Measurements from ENCODE around the gene LRRC63.

Gene LRRC63

GRCh38 chr13:46181377-46181839 is 30.3 kb upstream of the LRRC63 start:
- H2BK12ac ChIP-seq (ENCODE audit: low read length): no peak overlapping the region
- H3K18ac ChIP-seq (ENCODE audit: low read length): no peak overlapping the region
- H4K91ac ChIP-seq (ENCODE audit: low read depth, low read length, poor library complexity): no peak overlapping the region
- no peaks in the 10 kb centered on the region for H3K27me3 ChIP-seq (ENCODE audit: control insufficient read depth in 3 of 3, insufficient read depth in 3 of 3, low read depth in 1 of 3, low read length in 3 of 3)
- no CpG with 5 or more reads among the region's 5 CpGs for WGBS, 2 donors (ENCODE audit: extremely low coverage in 2 of 2, insufficient read length in 2 of 2, insufficient replicate concordance in 1 of 2)
- no peak overlapping the region for H2AFZ ChIP-seq (ENCODE audit: low read length)
- H3K4me3 ChIP-seq (ENCODE audit: low read length in 2 of 2): no peak overlapping the region
- H3K36me3 ChIP-seq (replicated peaks in 1 of 2; ENCODE audit: control insufficient read depth in 2 of 2, insufficient read depth in 2 of 2, low read length in 2 of 2): no peaks in the 10 kb centered on the region
- no peak overlapping the region for H3K4ac ChIP-seq (ENCODE audit: low read length)
- H2BK15ac ChIP-seq (ENCODE audit: low read length): no peak overlapping the region
- DNase-seq (ENCODE audit: low spot score): no peak
- no peak overlapping the region for H2BK120ac ChIP-seq (ENCODE audit: low read depth, low read length)
- H3K9me3 ChIP-seq (replicated peaks in 1 of 2; ENCODE audit: control insufficient read depth in 2 of 2, insufficient read depth in 1 of 2, low read depth in 1 of 2, low read length in 2 of 2): no peaks in the 10 kb centered on the region
- H3K4me2 ChIP-seq (ENCODE audit: insufficient read depth, low read length, poor library complexity, severe bottlenecking): no peak overlapping the region
- no peak overlapping the region for H2BK5ac ChIP-seq (ENCODE audit: low read length)
- no peak overlapping the region for H3K9ac ChIP-seq (ENCODE audit: low read depth, low read length, poor library complexity)
- no peak overlapping the region for H3K23ac ChIP-seq (ENCODE audit: low read depth, low read length, poor library complexity)
- H4K8ac ChIP-seq (ENCODE audit: low read depth, low read length): no peak overlapping the region
- H3K27ac ChIP-seq (replicated peaks; ENCODE audit: low read length): no peak overlapping the region
- H3K14ac ChIP-seq (ENCODE audit: low read length): no peak overlapping the region
- no peak overlapping the region for H2AK5ac ChIP-seq (ENCODE audit: low read depth, low read length)
- no peaks in the 10 kb centered on the region for H3K4me1 ChIP-seq (ENCODE audit: control insufficient read depth in 2 of 2, insufficient read depth in 1 of 2, low read depth in 1 of 2, low read length in 2 of 2)
- H3K79me1 ChIP-seq (ENCODE audit: low read depth, low read length): no peaks in the 10 kb centered on the region

- Histone ChIP-seq H2AK5ac (ENCODE audit: low read depth, low read length) (no peak within 1 kb of the TSS), H2BK5ac (ENCODE audit: low read length) (no peak within 1 kb of the TSS), H4K91ac (ENCODE audit: low read depth, low read length, poor library complexity) (no peak within 1 kb of the TSS), H3K9me3 (replicated peaks in 1 of 2; ENCODE audit: control insufficient read depth in 2 of 2, insufficient read depth in 1 of 2, low read depth in 1 of 2, low read length in 2 of 2) (no peaks in the 10 kb centered on the region), H3K27me3 (ENCODE audit: control insufficient read depth in 3 of 3, insufficient read depth in 3 of 3, low read depth in 1 of 3, low read length in 3 of 3) (no peaks in the 10 kb centered on the region), H3K36me3 (replicated peaks in 1 of 2; ENCODE audit: control insufficient read depth in 2 of 2, insufficient read depth in 2 of 2, low read length in 2 of 2) (no peaks in the 10 kb centered on the region), H3K23ac (ENCODE audit: low read depth, low read length, poor library complexity) (no peak within 1 kb of the TSS), H4K8ac (ENCODE audit: low read depth, low read length) (no peak within 1 kb of the TSS), H3K18ac (ENCODE audit: low read length) (no peak within 1 kb of the TSS), H3K4me3 (ENCODE audit: low read length in 2 of 2) (no peak within 1 kb of the TSS), H3K9ac (ENCODE audit: low read depth, low read length, poor library complexity) (no peak within 1 kb of the TSS), H2BK15ac (ENCODE audit: low read length) (no peak within 1 kb of the TSS), H3K27ac (replicated peaks; ENCODE audit: low read length) (no peak within 1 kb of the TSS), H2BK12ac (ENCODE audit: low read length) (no peak within 1 kb of the TSS), H3K4ac (ENCODE audit: low read length) (no peak within 1 kb of the TSS), H3K4me2 (ENCODE audit: insufficient read depth, low read length, poor library complexity, severe bottlenecking) (no peak within 1 kb of the TSS), H3K79me1 (ENCODE audit: low read depth, low read length) (no peaks in the 10 kb centered on the region), H3K14ac (ENCODE audit: low read length) (no peak within 1 kb of the TSS), H2AFZ (ENCODE audit: low read length) (no peak within 1 kb of the TSS), H2BK120ac (ENCODE audit: low read depth, low read length) (no peak within 1 kb of the TSS), H3K4me1 (ENCODE audit: control insufficient read depth in 2 of 2, insufficient read depth in 1 of 2, low read depth in 1 of 2, low read length in 2 of 2) (no peaks in the 10 kb centered on the region)
- WGBS, 2 donors (ENCODE audit: extremely low coverage in 2 of 2, insufficient read length in 2 of 2, insufficient replicate concordance in 1 of 2): no CpG with 5 or more reads among the region's 8 CpGs
- no peak for DNase-seq (ENCODE audit: low spot score)
These were observed 29.8 kb upstream of the LRRC63 start, which contains the start of gene LCP1 for GRCh38 chr13:46181840-46182490. LCP1 (minus strand) TSS chr13:46182177; CDS start chr13:46159662, 22,515 bp downstream.

- Histone ChIP-seq H3K4me2 (ENCODE audit: insufficient read depth, low read length, poor library complexity, severe bottlenecking) (no peak overlapping the region), H3K27me3 (ENCODE audit: control insufficient read depth in 3 of 3, insufficient read depth in 3 of 3, low read depth in 1 of 3, low read length in 3 of 3) (no peaks in the 10 kb centered on the region), H3K4me1 (ENCODE audit: control insufficient read depth in 2 of 2, insufficient read depth in 1 of 2, low read depth in 1 of 2, low read length in 2 of 2) (no peaks in the 10 kb centered on the region), H3K23ac (ENCODE audit: low read depth, low read length, poor library complexity) (no peak overlapping the region), H3K4me3 (ENCODE audit: low read length in 2 of 2) (no peak overlapping the region), H2BK120ac (ENCODE audit: low read depth, low read length) (no peak overlapping the region), H4K91ac (ENCODE audit: low read depth, low read length, poor library complexity) (no peak overlapping the region), H3K27ac (replicated peaks; ENCODE audit: low read length) (no peak overlapping the region), H2AFZ (ENCODE audit: low read length) (no peak overlapping the region), H3K14ac (ENCODE audit: low read length) (no peak overlapping the region), H2BK5ac (ENCODE audit: low read length) (no peak overlapping the region), H3K36me3 (replicated peaks in 1 of 2; ENCODE audit: control insufficient read depth in 2 of 2, insufficient read depth in 2 of 2, low read length in 2 of 2) (no peaks in the 10 kb centered on the region), H3K9me3 (replicated peaks in 1 of 2; ENCODE audit: control insufficient read depth in 2 of 2, insufficient read depth in 1 of 2, low read depth in 1 of 2, low read length in 2 of 2) (no peaks in the 10 kb centered on the region), H4K8ac (ENCODE audit: low read depth, low read length) (no peak overlapping the region), H3K79me1 (ENCODE audit: low read depth, low read length) (no peaks in the 10 kb centered on the region), H3K18ac (ENCODE audit: low read length) (no peak overlapping the region), H2BK15ac (ENCODE audit: low read length) (no peak overlapping the region), H3K4ac (ENCODE audit: low read length) (no peak overlapping the region), H3K9ac (ENCODE audit: low read depth, low read length, poor library complexity) (no peak overlapping the region), H2AK5ac (ENCODE audit: low read depth, low read length) (no peak overlapping the region), H2BK12ac (ENCODE audit: low read length) (no peak overlapping the region)
- DNase-seq (ENCODE audit: low spot score): no peak
- WGBS, 2 donors (ENCODE audit: extremely low coverage in 2 of 2, insufficient read length in 2 of 2, insufficient replicate concordance in 1 of 2): no CpG with 5 or more reads among the region's 2 CpGs
These were observed 29.2 kb upstream of the LRRC63 start for GRCh38 chr13:46182491-46182877.

GRCh38 chr13:46183018-46183946 is 28.4 kb upstream of the LRRC63 start:
- Histone ChIP-seq H3K27me3 (ENCODE audit: control insufficient read depth in 3 of 3, insufficient read depth in 3 of 3, low read depth in 1 of 3, low read length in 3 of 3) (no peaks in the 10 kb centered on the region), H3K27ac (replicated peaks; ENCODE audit: low read length) (no peak overlapping the region), H3K18ac (ENCODE audit: low read length) (no peak overlapping the region), H3K4ac (ENCODE audit: low read length) (no peak overlapping the region), H3K79me1 (ENCODE audit: low read depth, low read length) (no peaks in the 10 kb centered on the region), H2BK15ac (ENCODE audit: low read length) (no peak overlapping the region), H2BK12ac (ENCODE audit: low read length) (no peak overlapping the region), H3K4me3 (ENCODE audit: low read length in 2 of 2) (no peak overlapping the region), H4K91ac (ENCODE audit: low read depth, low read length, poor library complexity) (no peak overlapping the region), H3K23ac (ENCODE audit: low read depth, low read length, poor library complexity) (no peak overlapping the region), H2AK5ac (ENCODE audit: low read depth, low read length) (no peak overlapping the region), H3K14ac (ENCODE audit: low read length) (no peak overlapping the region), H3K4me2 (ENCODE audit: insufficient read depth, low read length, poor library complexity, severe bottlenecking) (no peak overlapping the region), H4K8ac (ENCODE audit: low read depth, low read length) (no peak overlapping the region), H3K9me3 (replicated peaks in 1 of 2; ENCODE audit: control insufficient read depth in 2 of 2, insufficient read depth in 1 of 2, low read depth in 1 of 2, low read length in 2 of 2) (no peaks in the 10 kb centered on the region), H3K9ac (ENCODE audit: low read depth, low read length, poor library complexity) (no peak overlapping the region), H2BK5ac (ENCODE audit: low read length) (no peak overlapping the region), H2BK120ac (ENCODE audit: low read depth, low read length) (no peak overlapping the region), H2AFZ (ENCODE audit: low read length) (no peak overlapping the region), H3K36me3 (replicated peaks in 1 of 2; ENCODE audit: control insufficient read depth in 2 of 2, insufficient read depth in 2 of 2, low read length in 2 of 2) (no peaks in the 10 kb centered on the region), H3K4me1 (ENCODE audit: control insufficient read depth in 2 of 2, insufficient read depth in 1 of 2, low read depth in 1 of 2, low read length in 2 of 2) (no peaks in the 10 kb centered on the region)
- DNase-seq (ENCODE audit: low spot score): no peak
- WGBS, 2 donors (ENCODE audit: extremely low coverage in 2 of 2, insufficient read length in 2 of 2, insufficient replicate concordance in 1 of 2): no CpG with 5 or more reads among the region's 15 CpGs
